Mucosa of rectum (tissue), 2 donors: ENCODE data around the gene ZNF709.
A peak's percentile ranks its signal among the peaks of the same experiment; 100 is the strongest.
"Not testable (repeated sequence)": the region's sequence is repeated elsewhere in the genome, so short reads cannot be mapped to it uniquely, and the experiment has no call there.

ENCODE experiments used
- H3K27ac ChIP-seq, 2 donors: one replicate each; pipeline ENCODE4 v1.7.0; 2013; ENCODE audit warnings: inconsistent platforms in 2 of 2, low read depth in 2 of 2, low read length in 2 of 2
- H3K27me3 ChIP-seq, 2 donors: one replicate each; pipeline ENCODE4 v1.7.0; 2013; ENCODE audit warnings: low read length in 2 of 2; ENCODE audit not compliant: control insufficient read depth in 2 of 2, insufficient read depth in 2 of 2
- H3K36me3 ChIP-seq, 2 donors: one replicate each; pipeline ENCODE4 v1.7.0; 2013; ENCODE audit warnings: low read length in 2 of 2; ENCODE audit not compliant: control insufficient read depth in 2 of 2, insufficient read depth in 2 of 2
- H3K4me1 ChIP-seq, 2 donors: one replicate each; pipeline ENCODE4 v1.7.0; 2013; ENCODE audit warnings: low read length in 2 of 2, mild to moderate bottlenecking in 1 of 2; ENCODE audit not compliant: control insufficient read depth in 2 of 2, insufficient read depth in 2 of 2
- H3K4me3 ChIP-seq, 2 donors: one replicate each; pipeline ENCODE4 v1.7.0; 2013; ENCODE audit warnings: low read length in 2 of 2
- H3K9ac ChIP-seq, 2 donors: one replicate each; pipeline ENCODE4 v1.7.0; 2013; ENCODE audit warnings: low read length in 2 of 2, low read depth in 1 of 2, mild to moderate bottlenecking in 1 of 2
- H3K9me3 ChIP-seq, 2 donors: one replicate each; pipeline ENCODE4 v1.7.0; 2013; ENCODE audit warnings: low read length in 2 of 2; ENCODE audit not compliant: control insufficient read depth in 2 of 2
- donor health status: healthy.
- donor health status: Normal muscosa, but diverticular disease.

The ZNF709 gene

GRCh38 chr19:12486265-12486783 is 1.7 kb upstream of the ZNF709 start:
- not testable (repeated sequence) for H3K27me3 ChIP-seq, H3K9me3 ChIP-seq, H3K27ac ChIP-seq, H3K9ac ChIP-seq, H3K36me3 ChIP-seq, H3K4me3 ChIP-seq
- H3K4me1 ChIP-seq: peaks cover 0 to 12% of the 10 kb centered on the region in 2 donors

- no peaks in the 10 kb centered on the region for H3K9me3 ChIP-seq
- no peaks in the 10 kb centered on the region for H3K27me3 ChIP-seq
- H3K27ac ChIP-seq: no peak overlapping the region
- no peak overlapping the region for H3K9ac ChIP-seq
- H3K36me3 ChIP-seq: no peaks in the 10 kb centered on the region
- H3K4me1 ChIP-seq: peaks cover 0 to 12% of the 10 kb centered on the region in 2 donors
- H3K4me3 ChIP-seq: no peak overlapping the region
Observed at GRCh38 chr19:12485571-12485970, 955 bp upstream of the ZNF709 start.

GRCh38 chr19:12485052-12485416 is 418 bp upstream of the ZNF709 start:
- H3K36me3 ChIP-seq: no peaks in the 10 kb centered on the region
- H3K9ac ChIP-seq: peak overlapping the region; percentile 85 to 94
- H3K4me1 ChIP-seq: peaks cover 0 to 12% of the 10 kb centered on the region in 2 donors
- peak overlapping the region; percentile 40 to 61 for H3K27ac ChIP-seq
- H3K4me3 ChIP-seq: peak overlapping the region; percentile 93 to 95
- no peaks in the 10 kb centered on the region for H3K9me3 ChIP-seq
- H3K27me3 ChIP-seq: no peaks in the 10 kb centered on the region

GRCh38 chr19:12484011-12484370 is 625 bp downstream of the ZNF709 start:
- Histone ChIP-seq H3K4me1 (peaks cover 0 to 12% of the 10 kb centered on the region in 2 donors), H3K27ac (peak overlapping the region in 1 of 2 donors; percentile 70)

GRCh38 chr19:12482509-12482886 is 2.1 kb downstream of the ZNF709 start:
- Histone ChIP-seq H3K27me3 (no peaks in the 10 kb centered on the region), H3K4me3 (peak overlapping the region in 1 of 2 donors; percentile 20), H3K36me3 (no peaks in the 10 kb centered on the region), H3K9me3 (no peaks in the 10 kb centered on the region), H3K4me1 (peaks cover 5 to 12% of the 10 kb centered on the region in 2 donors), H3K9ac (no peak overlapping the region), H3K27ac (no peak overlapping the region)

More at GRCh38 chr19:12484011-12484370, 625 bp downstream of the ZNF709 start:
- no peaks in the 10 kb centered on the region for H3K9me3 ChIP-seq
- H3K27me3 ChIP-seq: no peaks in the 10 kb centered on the region
- H3K36me3 ChIP-seq: no peaks in the 10 kb centered on the region
- peak overlapping the region; percentile 93 to 95 for H3K4me3 ChIP-seq
- peak overlapping the region; percentile 85 to 94 for H3K9ac ChIP-seq

- Histone ChIP-seq H3K27me3 (no peaks in the 10 kb centered on the region), H3K27ac (no peak overlapping the region), H3K4me3 (peak overlapping the region in 1 of 2 donors; percentile 20), H3K9ac (no peak overlapping the region), H3K9me3 (no peaks in the 10 kb centered on the region), H3K4me1 (peaks cover 5 to 12% of the 10 kb centered on the region in 2 donors), H3K36me3 (no peaks in the 10 kb centered on the region)
Observed at GRCh38 chr19:12481781-12482508, 2.7 kb downstream of the ZNF709 start.

- Histone ChIP-seq H3K9me3 (peaks cover 0 to 4% of the 10 kb centered on the region in 2 donors), H3K36me3 (no peaks in the 10 kb centered on the region), H3K4me3 (no peak overlapping the region), H3K27ac (no peak overlapping the region), H3K27me3 (no peaks in the 10 kb centered on the region), H3K9ac (no peak overlapping the region), H3K4me1 (peaks cover 0 to 5% of the 10 kb centered on the region in 2 donors)
Observed at GRCh38 chr19:12478234-12478941, 6.2 kb downstream of the ZNF709 start.

- peaks cover 15 to 16% of the 10 kb centered on the region in 2 donors for H3K36me3 ChIP-seq
- peaks cover 30 to 43% of the 10 kb centered on the region in 2 donors for H3K9me3 ChIP-seq
- not testable (repeated sequence) for H3K9ac ChIP-seq, H3K4me1 ChIP-seq, H3K4me3 ChIP-seq, H3K27ac ChIP-seq, H3K27me3 ChIP-seq
Observed at GRCh38 chr19:12467651-12468050, 17.0 kb downstream of the ZNF709 start.

GRCh38 chr19:12465211-12465610 is 19.4 kb downstream of the ZNF709 start:
- Histone ChIP-seq H3K4me3 (no peak overlapping the region), H3K9ac (no peak overlapping the region), H3K4me1 (no peaks in the 10 kb centered on the region), H3K27ac (no peak overlapping the region), H3K36me3 (peaks cover 15 to 16% of the 10 kb centered on the region in 2 donors), H3K9me3 (peaks cover 36 to 42% of the 10 kb centered on the region in 2 donors), H3K27me3 (no peaks in the 10 kb centered on the region)

- Histone ChIP-seq H3K4me1 (no peaks in the 10 kb centered on the region), H3K9ac (no peak overlapping the region), H3K9me3 (peaks cover 32 to 41% of the 10 kb centered on the region in 2 donors), H3K4me3 (no peak overlapping the region), H3K27ac (no peak overlapping the region), H3K27me3 (no peaks in the 10 kb centered on the region), H3K36me3 (peaks cover 15 to 16% of the 10 kb centered on the region in 2 donors)
Observed at GRCh38 chr19:12464769-12465168, 19.8 kb downstream of the ZNF709 start.
